Thoracic aorta (tissue), 2 donors: ENCODE measurements around the gene OSBPL7. TPM values are rescaled to one million over a fixed set of nuclear protein-coding genes. Genes with fewer than 3 reads are reported as not detected.

Experiments used
- ATAC-seq: fragments of 150-250 bp; one replicate; pipeline ENCODE4 v1.8.0; 2017; ENCODE audit warnings: low read depth; ENCODE audit not compliant: insufficient number of reproducible peaks, low FRiP score
- DNase-seq: peaks from one replicate; pipeline ENCODE4 v3.0.0-alpha.2; 2020; ENCODE audit warnings: low spot score
- H3K27ac ChIP-seq, 2 donors: fragments of 200-600 bp; sonication (generic); 1 replicate in 1 of 2; 2 replicates in 1 of 2; pipeline ENCODE4 v1.5.1; 2016; ENCODE audit warnings: mild to moderate bottlenecking in 2 of 2, moderate library complexity in 2 of 2
- H3K27me3 ChIP-seq: fragments of 200-600 bp; sonication (generic); replicated peaks from 2 replicates; pipeline ENCODE4 v1.6.0; 2016; ENCODE audit warnings: mild to moderate bottlenecking; ENCODE audit not compliant: insufficient read depth
- H3K36me3 ChIP-seq: fragments of 200-600 bp; sonication (generic); one replicate; pipeline ENCODE4 v1.5.1; 2016
- H3K4me1 ChIP-seq, 2 donors: fragments of 200-600 bp; sonication (generic); 1 replicate in 1 of 2; 2 replicates in 1 of 2; pipeline versions ENCODE4 v1.5.1 to v1.6.0; 2016; ENCODE audit warnings: low read depth in 2 of 2, mild to moderate bottlenecking in 1 of 2; ENCODE audit not compliant: control insufficient read depth in 1 of 2
- H3K4me3 ChIP-seq: fragments of 200-600 bp; sonication (generic); 2 replicates; pipeline ENCODE4 v1.5.1; 2016; ENCODE audit warnings: mild to moderate bottlenecking
- H3K9me3 ChIP-seq: fragments of 200-600 bp; sonication (generic); 2 replicates; pipeline ENCODE4 v1.5.1; 2016
- CTCF ChIP-seq: fragments of 200-600 bp; sonication (generic); IDR thresholded peaks from one replicate; pipeline ENCODE4 v1.5.1; 2019; ENCODE audit warnings: antibody characterized with exemption
- total RNA-seq, 2 donors: library from RNA; depleted of rRNA; stranded (reverse); fragments of >200 nt; gene quantifications; one replicate each; pipeline versions ENCODE4 v1.1.0 to v1.2.3, GENCODE V29; 2016

OSBPL7 gene
- total RNA-seq, 2 donors from 2014 or later = 15.5 to 20.0 TPM

GRCh38 chr17:47857551-47858455, 36.2 kb upstream of the OSBPL7 start:
- no peak for TF ChIP-seq CTCF
- no peaks in the 10 kb centered on the region for H3K36me3 ChIP-seq
- no peaks in the 10 kb centered on the region for H3K9me3 ChIP-seq
- H3K27me3 ChIP-seq = peaks cover 17% of the 10 kb centered on the region
- no peak for DNase-seq
- H3K4me1 ChIP-seq = peaks cover 3% of the 10 kb centered on the region in 2 donors
- H3K4me3 ChIP-seq = no peak overlapping the region
- no peak overlapping the region for H3K27ac ChIP-seq
- ATAC-seq = no peak

- no peak overlapping the region for H3K4me3 ChIP-seq
- H3K36me3 ChIP-seq = no peaks in the 10 kb centered on the region
- ATAC-seq = no peak
- DNase-seq = no peak
- H3K27ac ChIP-seq = no peak overlapping the region
- no peaks in the 10 kb centered on the region for H3K9me3 ChIP-seq
- peaks cover 26% of the 10 kb centered on the region for H3K27me3 ChIP-seq
- TF ChIP-seq CTCF = no peak
- peaks cover 0 to 3% of the 10 kb centered on the region in 2 donors for H3K4me1 ChIP-seq
These were observed 35.2 kb upstream of the OSBPL7 start for GRCh38 chr17:47856830-47857229.

- no peaks in the 10 kb centered on the region for H3K36me3 ChIP-seq
- DNase-seq = no peak
- H3K4me3 ChIP-seq = no peak overlapping the region
- H3K27me3 ChIP-seq = peaks cover 28% of the 10 kb centered on the region
- TF ChIP-seq CTCF = no peak
- no peak overlapping the region for H3K27ac ChIP-seq
- ATAC-seq = no peak
- H3K9me3 ChIP-seq = no peaks in the 10 kb centered on the region
- H3K4me1 ChIP-seq = peaks cover 7 to 12% of the 10 kb centered on the region in 2 donors
These were observed 34.1 kb upstream of the OSBPL7 start for GRCh38 chr17:47855737-47856136.

GRCh38 chr17:47853616-47854015, 32.0 kb upstream of the OSBPL7 start:
- no peaks in the 10 kb centered on the region for H3K36me3 ChIP-seq
- DNase-seq = no peak
- no peak for TF ChIP-seq CTCF
- peaks cover 28% of the 10 kb centered on the region for H3K27me3 ChIP-seq
- ATAC-seq = no peak
- H3K4me3 ChIP-seq = no peak overlapping the region
- no peaks in the 10 kb centered on the region for H3K9me3 ChIP-seq
- H3K4me1 ChIP-seq = peaks cover 8 to 15% of the 10 kb centered on the region in 2 donors
- no peak overlapping the region for H3K27ac ChIP-seq

- Histone ChIP-seq H3K4me3 (no peak overlapping the region), H3K4me1 (peaks cover 8 to 21% of the 10 kb centered on the region in 2 donors), H3K27me3 (peaks cover 30% of the 10 kb centered on the region), H3K27ac (no peak overlapping the region), H3K36me3 (no peaks in the 10 kb centered on the region), H3K9me3 (no peaks in the 10 kb centered on the region)
- no peak for DNase-seq
- no peak for TF ChIP-seq CTCF
- ATAC-seq = no peak
These were observed 30.7 kb upstream of the OSBPL7 start for GRCh38 chr17:47852113-47852949.
